OCI-M1 (cell line): ENCODE results near the gene FHL2.
A peak's percentile ranks its signal among the peaks of the same experiment; 100 is the strongest.
"Not testable (repeated sequence)": the region's sequence is repeated elsewhere in the genome, so short reads cannot be mapped to it uniquely, and the experiment has no call there.

ENCODE experiments used
- DNase-seq: peaks from one replicate; lab custom pipeline; 2025; lab: John Stamatoyannopoulos, UW

Gene FHL2

GRCh38 chr2:105338020-105338385, 60.8 kb downstream of the FHL2 start:
- DNase-seq, result no peak

GRCh38 chr2:105337122-105338019, 61.5 kb downstream of the FHL2 start, which contains the start of gene C2orf49:
C2orf49 (plus strand) TSS chr2:105337540; CDS start chr2:105337588, 48 bp downstream.
- peak; percentile 94 for DNase-seq

GRCh38 chr2:105336786-105337121, 62.1 kb downstream of the FHL2 start:
- no peak for DNase-seq

GRCh38 chr2:105335469-105335868, 63.4 kb downstream of the FHL2 start:
- DNase-seq, result no peak

- no peak for DNase-seq
Observed at GRCh38 chr2:105334211-105334610, 64.6 kb downstream of the FHL2 start.

- no peak for DNase-seq
Observed at GRCh38 chr2:105330681-105331375, 68.0 kb downstream of the FHL2 start.

GRCh38 chr2:105329561-105330495, 69.0 kb downstream of the FHL2 start, which contains the start of gene TGFBRAP1:
TGFBRAP1 (minus strand) TSS chr2:105329735; CDS start chr2:105308301, 21,434 bp downstream.
- DNase-seq, result peak; percentile 68

GRCh38 chr2:105329197-105329554, 69.7 kb downstream of the FHL2 start:
- peak; percentile 39 for DNase-seq

GRCh38 chr2:105328281-105329196, 70.3 kb downstream of the FHL2 start:
- peak; percentile 46 for DNase-seq

GRCh38 chr2:105327690-105328089, 71.2 kb downstream of the FHL2 start:
- DNase-seq, result no peak

- DNase-seq, result not testable (repeated sequence)
Observed at GRCh38 chr2:105327271-105327670, 71.6 kb downstream of the FHL2 start.

GRCh38 chr2:105325389-105325963, 73.4 kb downstream of the FHL2 start:
- DNase-seq, result no peak

- no peak for DNase-seq
Observed at GRCh38 chr2:105324732-105325131, 74.1 kb downstream of the FHL2 start.

GRCh38 chr2:105324101-105324500, 74.8 kb downstream of the FHL2 start:
- DNase-seq, result peak; percentile 40

- no peak for DNase-seq
Observed at GRCh38 chr2:105323111-105323510, 75.7 kb downstream of the FHL2 start.

- no peak for DNase-seq
Observed at GRCh38 chr2:105321875-105322646, 76.8 kb downstream of the FHL2 start.

- DNase-seq, result no peak
Observed at GRCh38 chr2:105320651-105321215, 78.1 kb downstream of the FHL2 start.

GRCh38 chr2:105317937-105318336, 80.9 kb downstream of the FHL2 start:
- no peak for DNase-seq

- DNase-seq, result no peak
Observed at GRCh38 chr2:105315314-105315713, 83.5 kb downstream of the FHL2 start.
